Astrocyte (in vitro differentiated cells and primary cell): ENCODE results near the gene CDH13.

Experiments
- CTCF ChIP-seq: IDR thresholded peaks from 2 replicates; pipeline ENCODE4 v1.5.1; 2011; ENCODE audit warnings: low read depth, mild to moderate bottlenecking, inconsistent platforms, low read length, moderate library complexity; ENCODE audit not compliant: insufficient read depth
- EZH2 ChIP-seq: IDR thresholded peaks from 2 replicates; pipeline ENCODE4 v1.6.1; 2012; ENCODE audit warnings: mild to moderate bottlenecking, low read length, inconsistent platforms; ENCODE audit not compliant: insufficient read depth

GRCh38 chr16:83021746-83022145 lies 395.0 kb downstream of the CDH13 start:
- TF ChIP-seq CTCF (no peak), EZH2 (no peak)
